ENCODE measurements around the gene LINGO3. TPM values are rescaled to one million over a fixed set of nuclear protein-coding genes. Genes with fewer than 3 reads are reported as not detected.

The LINGO3 gene, protein sequence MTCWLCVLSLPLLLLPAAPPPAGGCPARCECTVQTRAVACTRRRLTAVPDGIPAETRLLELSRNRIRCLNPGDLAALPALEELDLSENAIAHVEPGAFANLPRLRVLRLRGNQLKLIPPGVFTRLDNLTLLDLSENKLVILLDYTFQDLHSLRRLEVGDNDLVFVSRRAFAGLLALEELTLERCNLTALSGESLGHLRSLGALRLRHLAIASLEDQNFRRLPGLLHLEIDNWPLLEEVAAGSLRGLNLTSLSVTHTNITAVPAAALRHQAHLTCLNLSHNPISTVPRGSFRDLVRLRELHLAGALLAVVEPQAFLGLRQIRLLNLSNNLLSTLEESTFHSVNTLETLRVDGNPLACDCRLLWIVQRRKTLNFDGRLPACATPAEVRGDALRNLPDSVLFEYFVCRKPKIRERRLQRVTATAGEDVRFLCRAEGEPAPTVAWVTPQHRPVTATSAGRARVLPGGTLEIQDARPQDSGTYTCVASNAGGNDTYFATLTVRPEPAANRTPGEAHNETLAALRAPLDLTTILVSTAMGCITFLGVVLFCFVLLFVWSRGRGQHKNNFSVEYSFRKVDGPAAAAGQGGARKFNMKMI
- total RNA-seq (2014; rRNA removed; shearing (Covaris generic)) = not detected in 2 replicates
- polyA plus RNA-seq (2016; fragmentation: Nextera tagmentation; extraction: Ambion mirVana) = not detected in 2 replicates

DNA sequence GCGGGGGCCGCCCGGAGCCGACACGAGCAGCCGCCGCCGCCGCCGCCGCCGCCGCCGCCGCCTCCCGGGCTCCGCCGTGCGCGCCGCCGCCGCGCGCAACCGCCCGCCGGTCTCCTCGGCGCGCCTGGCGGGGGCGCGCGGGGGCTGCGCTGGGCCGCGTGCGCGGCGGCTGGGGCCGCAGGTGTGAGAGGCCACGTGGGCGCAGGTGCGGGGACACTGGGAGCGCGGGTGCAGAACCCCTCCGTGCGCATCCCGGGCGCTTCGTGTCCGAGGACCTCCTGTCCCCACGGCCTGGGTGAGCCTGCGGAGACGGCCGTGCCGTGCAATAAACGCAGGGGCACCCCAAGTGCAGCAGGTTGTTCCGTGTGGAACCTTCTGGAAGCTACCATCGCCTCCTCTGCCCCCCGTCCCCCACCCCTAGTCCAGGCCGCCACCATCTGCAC, at the start of gene LINGO3:
LINGO3 (minus strand) TSS at position 41 of the 443 bp plus-strand sequence. CDS start 16,378 bp downstream, outside the sequence.
- in situ Hi-C loops (cut with MboI) = no loop called here
- H3K4me2 ChIP-seq (ENCODE audit: unreplicated experiment) = no peak within 1 kb of the TSS
- WGBS, 2 experiments (ENCODE audit: low coverage in 1 of 2, low lambda C conversion rate in 2 of 2, missing lambda C conversion rate in 2 of 2) = 6 to 15% methylated on average over 4 to 33 of the region's 63 CpGs
- H3K9me3 ChIP-seq (ENCODE audit: low read depth) = no peaks in the 10 kb centered on the region
- H3K9me2 ChIP-seq (ENCODE audit: insufficient read depth) = no peaks in the 10 kb centered on the region
- H3K4me3 ChIP-seq = peak within 1 kb of the TSS; percentile 32; the same call in 1 of the 2 replicates
- TF ChIP-seq EZH2phosphoT487 (IDR thresholded peaks at IDR 0.05; ENCODE audit: insufficient read depth, low read depth) (no peak), EZH2 (IDR thresholded peaks at IDR 0.05; ENCODE audit: insufficient read depth, poor library complexity, severe bottlenecking) (no peak)
- no peaks in the 10 kb centered on the region; the same call in 1 of the 2 replicates for H3K4me1 ChIP-seq (ENCODE audit: insufficient read depth)
- no peaks in the 10 kb centered on the region for H4K20me1 ChIP-seq (ENCODE audit: insufficient read depth)
- H3K27ac ChIP-seq = no peak within 1 kb of the TSS
- no peaks in the 10 kb centered on the region for H3F3A ChIP-seq (ENCODE audit: insufficient read depth)
- no peaks in the 10 kb centered on the region for H3K36me3 ChIP-seq (ENCODE audit: low read depth)
- H3K79me2 ChIP-seq (ENCODE audit: insufficient read depth) = no peaks in the 10 kb centered on the region
- peaks cover 19% of the 10 kb centered on the region for H3K27me3 ChIP-seq (replicated peaks; ENCODE audit: insufficient read depth)
- H3K9ac ChIP-seq = no peak within 1 kb of the TSS
- DNase-seq = peak; percentile 27
- H2AFZ ChIP-seq = no peak within 1 kb of the TSS

DNA sequence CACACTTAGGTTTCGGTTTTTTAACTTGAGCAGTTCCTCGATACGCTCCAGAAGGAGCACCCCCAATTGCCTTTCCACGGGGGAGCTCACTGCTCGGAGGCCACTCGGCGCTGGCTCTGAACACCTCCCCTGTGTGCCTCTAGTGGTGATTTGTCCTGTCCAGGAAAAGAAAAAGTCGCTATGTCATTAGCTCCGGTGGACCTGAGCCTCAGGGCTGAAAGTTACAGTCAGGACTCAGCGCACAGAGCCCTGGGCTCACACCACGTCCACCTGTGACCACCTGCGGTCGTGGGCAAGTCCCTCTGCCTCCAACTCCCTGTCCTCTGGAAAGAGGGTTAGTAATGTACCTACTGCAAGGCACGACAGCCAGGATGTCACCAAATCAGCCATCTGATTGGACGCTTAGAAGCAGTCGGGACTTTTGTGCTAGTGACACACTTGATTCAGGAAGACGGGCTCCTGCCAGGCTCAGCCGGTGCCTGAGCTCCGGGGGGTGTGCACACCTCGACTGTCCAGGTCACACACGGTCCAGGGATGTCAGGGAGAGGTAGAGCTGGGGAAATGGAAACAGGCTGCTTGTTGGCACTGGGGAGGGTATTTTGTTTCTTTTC, 48.2 kb upstream of the LINGO3 start:
- Histone ChIP-seq H4K20me1 (ENCODE audit: insufficient read depth) (no peaks in the 10 kb centered on the region), H3K27me3 (replicated peaks; ENCODE audit: insufficient read depth) (peaks cover 3% of the 10 kb centered on the region; the same call in 1 of the 2 replicates), H3K9me2 (ENCODE audit: insufficient read depth) (no peaks in the 10 kb centered on the region), H2AFZ (no peak overlapping the region), H3K4me1 (ENCODE audit: insufficient read depth) (no peaks in the 10 kb centered on the region), H3K27ac (no peak overlapping the region), H3F3A (ENCODE audit: insufficient read depth) (no peaks in the 10 kb centered on the region; the same call in 1 of the 2 replicates), H3K9me3 (ENCODE audit: low read depth) (no peaks in the 10 kb centered on the region), H3K36me3 (ENCODE audit: low read depth) (no peaks in the 10 kb centered on the region), H3K79me2 (ENCODE audit: insufficient read depth) (no peaks in the 10 kb centered on the region), H3K9ac (no peak overlapping the region), H3K4me3 (no peak overlapping the region), H3K4me2 (ENCODE audit: unreplicated experiment) (no peak overlapping the region)
- no peak for DNase-seq
- in situ Hi-C loops (cut with MboI) = no loop called here
- TF ChIP-seq EZH2phosphoT487 (IDR thresholded peaks at IDR 0.05; ENCODE audit: insufficient read depth, low read depth) (no peak), EZH2 (IDR thresholded peaks at IDR 0.05; ENCODE audit: insufficient read depth, poor library complexity, severe bottlenecking) (no peak)
- 68 to 70% methylated on average over 21 of the region's 21 CpGs for WGBS, 2 experiments (ENCODE audit: low coverage in 1 of 2, low lambda C conversion rate in 2 of 2, missing lambda C conversion rate in 2 of 2)

DNA sequence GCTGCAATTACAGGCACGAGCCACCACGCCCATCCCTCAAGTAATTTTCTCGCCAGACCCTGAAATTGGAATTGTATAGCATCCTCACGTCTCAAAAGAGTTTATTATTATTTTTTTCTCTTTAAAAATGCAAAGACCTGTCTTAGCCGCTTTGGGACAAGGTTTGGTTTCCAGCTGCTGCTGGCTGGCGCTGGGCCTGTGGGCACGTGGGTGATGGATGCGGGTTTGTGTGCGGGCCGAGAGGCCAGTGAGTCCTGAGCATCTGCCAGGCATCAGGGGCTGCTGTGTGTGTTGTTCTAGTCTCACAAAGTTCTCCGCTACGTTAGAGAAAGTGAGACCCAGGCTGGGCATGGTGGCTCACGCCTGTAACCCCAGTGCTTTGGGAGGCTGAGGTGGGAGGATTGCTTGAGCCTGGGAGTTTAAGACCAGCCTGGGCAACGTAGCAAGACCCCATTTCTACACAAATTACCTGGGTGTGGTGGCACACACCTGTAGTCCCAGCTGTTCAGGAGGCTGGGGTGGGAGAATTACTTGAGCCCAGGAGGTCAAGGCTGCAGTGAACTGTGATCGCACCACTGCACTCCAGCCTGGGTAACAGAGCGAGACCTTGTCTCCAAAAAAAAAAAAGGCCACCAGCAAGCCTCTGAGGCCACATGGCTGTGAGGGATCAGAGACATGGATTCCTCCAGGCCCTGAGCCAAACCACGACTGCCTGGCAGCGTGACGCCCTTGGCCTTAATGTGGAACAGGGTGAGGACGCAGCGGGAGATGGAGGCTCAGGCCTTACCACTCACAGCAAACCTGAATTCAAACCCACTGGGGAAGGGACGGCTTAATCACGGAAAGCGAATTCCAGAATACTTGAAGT, 47.4 kb upstream of the LINGO3 start:
- H3K79me2 ChIP-seq (ENCODE audit: insufficient read depth) = no peaks in the 10 kb centered on the region
- peaks cover 3% of the 10 kb centered on the region; the same call in 1 of the 2 replicates for H3K27me3 ChIP-seq (replicated peaks; ENCODE audit: insufficient read depth)
- H3K9me3 ChIP-seq (ENCODE audit: low read depth) = no peaks in the 10 kb centered on the region
- no peak overlapping the region for H3K9ac ChIP-seq
- in situ Hi-C loops (cut with MboI) = no loop called here
- no peak overlapping the region for H3K4me3 ChIP-seq
- no peaks in the 10 kb centered on the region for H3K4me1 ChIP-seq (ENCODE audit: insufficient read depth)
- H3K9me2 ChIP-seq (ENCODE audit: insufficient read depth) = no peaks in the 10 kb centered on the region
- H3K36me3 ChIP-seq (ENCODE audit: low read depth) = no peaks in the 10 kb centered on the region
- H2AFZ ChIP-seq = no peak overlapping the region
- no peaks in the 10 kb centered on the region; the same call in 1 of the 2 replicates for H3F3A ChIP-seq (ENCODE audit: insufficient read depth)
- WGBS, 2 experiments (ENCODE audit: low coverage in 1 of 2, low lambda C conversion rate in 2 of 2, missing lambda C conversion rate in 2 of 2) = 52% methylated on average over 24 of the region's 24 CpGs
- H3K4me2 ChIP-seq (ENCODE audit: unreplicated experiment) = no peak overlapping the region
- H4K20me1 ChIP-seq (ENCODE audit: insufficient read depth) = no peaks in the 10 kb centered on the region
- TF ChIP-seq EZH2 (IDR thresholded peaks at IDR 0.05; ENCODE audit: insufficient read depth, poor library complexity, severe bottlenecking) (no peak), EZH2phosphoT487 (IDR thresholded peaks at IDR 0.05; ENCODE audit: insufficient read depth, low read depth) (no peak)
- H3K27ac ChIP-seq = no peak overlapping the region
- DNase-seq = peak; percentile 73
